Upper lobe of left lung (tissue), 6 donors: Measurements from ENCODE around the gene PCGF3. TPM values are rescaled to one million over a fixed set of nuclear protein-coding genes. Genes with fewer than 3 reads are reported as not detected.
"Not testable (repeated sequence)": the region's sequence is repeated elsewhere in the genome, so short reads cannot be mapped to it uniquely, and the experiment has no call there.

ENCODE experiments used
- ATAC-seq, 2 donors: fragments of 200-7000 bp; cut with Tn5 transposase; one replicate each; pipeline ENCODE4 v1.9.1; 2022; ENCODE audit warnings: mild to moderate bottlenecking in 2 of 2, moderate library complexity in 2 of 2; ENCODE audit not compliant: low FRiP score in 2 of 2
- DNase-seq, 2 donors: peaks; one replicate each; pipeline ENCODE4 v3.0.0-alpha.2; 2019 to 2020
- H3K27ac ChIP-seq, 4 donors: fragments of 200-600 bp; sonication (generic); one replicate each; pipeline ENCODE4 v1.5.1; 2016 to 2019
- H3K27me3 ChIP-seq, 4 donors: fragments of 200-600 bp; sonication (generic); one replicate each; pipeline ENCODE4 v1.5.1; 2017 to 2019
- H3K36me3 ChIP-seq, 4 donors: fragments of 200-600 bp; sonication (generic); one replicate each; pipeline ENCODE4 v1.5.1; 2016 to 2019
- H3K4me1 ChIP-seq, 4 donors: fragments of 200-600 bp; sonication (generic); one replicate each; pipeline ENCODE4 v1.5.1; 2018 to 2019
- H3K4me3 ChIP-seq, 4 donors: fragments of 200-600 bp; sonication (generic); one replicate each; pipeline ENCODE4 v1.5.1; 2017 to 2019; ENCODE audit warnings: mild to moderate bottlenecking in 2 of 4, moderate library complexity in 1 of 4
- H3K9me3 ChIP-seq, 4 donors: fragments of 200-600 bp; sonication (generic); one replicate each; pipeline ENCODE4 v1.5.1; 2018 to 2019
- EP300 ChIP-seq, 4 donors: sonication (generic); formaldehyde crosslinking; IDR thresholded peaks; one replicate each; pipeline ENCODE4 v1.5.1; 2017; ENCODE audit warnings: antibody characterized with exemption in 4 of 4, control low read depth in 2 of 4
- POLR2A ChIP-seq, 4 donors: fragments of 450-650 bp; IDR thresholded peaks; one replicate each; pipeline ENCODE4 v1.5.1; 2016 to 2017; ENCODE audit warnings: antibody characterized with exemption in 4 of 4, mild to moderate bottlenecking in 2 of 4
- POLR2AphosphoS5 ChIP-seq, 2 donors: sonication (generic); formaldehyde crosslinking; IDR thresholded peaks; one replicate each; pipeline ENCODE4 v1.5.1; 2017; ENCODE audit warnings: antibody characterized with exemption in 2 of 2
- WGBS, 2 donors: methylation state at CpG; one replicate each; pipeline ENCODE4 v1.1.5; 2017 to 2018; 5-methylcytosine and 5-hydroxymethylcytosine counted together
- total RNA-seq, 6 donors: library from RNA; depleted of rRNA in 4 of 6; stranded (reverse); fragments of >200 nt in 4 of 6; gene quantifications; one replicate each; pipeline versions ENCODE4 v1.1.0 to v1.2.1, GENCODE V29; 2016 to 2021
- TF ChIP-seq, protein P1 (sequence below), 6 experiments: fragments of 450-650 bp in 4 of 6; fragments of 200-600 bp in 2 of 6; sonication (generic) in 2 of 6; IDR thresholded peaks; one replicate each; pipeline ENCODE4 v1.5.1; 2016 to 2019; ENCODE audit warnings: antibody characterized with exemption in 6 of 6
- donor health status: DM: no; HTN: no; CAD: no; lungs with moderate emphysema.
- donor health status: DM: no; HTN: yes; CAD: no; lungs with severe emphysema.

The PCGF3 gene
- total RNA-seq, 6 donors from 2014 or later, result 36.4 to 150 (median 41.0) TPM

DNA sequence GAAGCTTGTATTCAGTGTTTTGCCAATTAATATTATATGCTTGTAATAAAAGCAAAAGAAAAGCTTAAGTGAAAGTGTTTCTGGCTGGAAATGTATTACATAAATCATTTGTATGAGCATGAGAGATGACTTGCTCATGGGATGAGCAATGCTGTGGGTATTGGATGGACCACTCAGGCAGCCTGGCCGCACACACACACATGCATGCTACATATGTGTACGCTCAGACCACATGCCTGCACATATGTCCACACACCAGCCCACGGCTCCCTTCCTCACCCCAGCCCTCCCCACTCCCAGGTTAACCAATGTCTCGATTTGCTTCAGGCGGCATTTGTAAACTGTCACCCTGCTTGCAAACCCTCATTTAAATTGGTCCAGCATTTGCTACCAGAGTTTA lies 64.4 kb downstream of the PCGF3 start:
- Histone ChIP-seq H3K27ac (no peak overlapping the region), H3K4me1 (peaks cover 11 to 28% (median 16%) of the 10 kb centered on the region in 4 donors), H3K36me3 (peaks cover 15 to 94% (median 52%) of the 10 kb centered on the region in 4 donors), H3K27me3 (no peaks in the 10 kb centered on the region), H3K9me3 (no peaks in the 10 kb centered on the region), H3K4me3 (no peak overlapping the region)
- ATAC-seq (no peak), DNase-seq (no peak)
- 92 to 95% methylated on average over 5 of the region's 5 CpGs for WGBS, 2 donors
- TF ChIP-seq POLR2AphosphoS5 (IDR thresholded peaks at IDR 0.05), result no peak
- no peak for TF ChIP-seq EP300 (IDR thresholded peaks at IDR 0.05)
- no peak for TF ChIP-seq POLR2A (IDR thresholded peaks at IDR 0.05)
- TF ChIP-seq, protein P1, sequence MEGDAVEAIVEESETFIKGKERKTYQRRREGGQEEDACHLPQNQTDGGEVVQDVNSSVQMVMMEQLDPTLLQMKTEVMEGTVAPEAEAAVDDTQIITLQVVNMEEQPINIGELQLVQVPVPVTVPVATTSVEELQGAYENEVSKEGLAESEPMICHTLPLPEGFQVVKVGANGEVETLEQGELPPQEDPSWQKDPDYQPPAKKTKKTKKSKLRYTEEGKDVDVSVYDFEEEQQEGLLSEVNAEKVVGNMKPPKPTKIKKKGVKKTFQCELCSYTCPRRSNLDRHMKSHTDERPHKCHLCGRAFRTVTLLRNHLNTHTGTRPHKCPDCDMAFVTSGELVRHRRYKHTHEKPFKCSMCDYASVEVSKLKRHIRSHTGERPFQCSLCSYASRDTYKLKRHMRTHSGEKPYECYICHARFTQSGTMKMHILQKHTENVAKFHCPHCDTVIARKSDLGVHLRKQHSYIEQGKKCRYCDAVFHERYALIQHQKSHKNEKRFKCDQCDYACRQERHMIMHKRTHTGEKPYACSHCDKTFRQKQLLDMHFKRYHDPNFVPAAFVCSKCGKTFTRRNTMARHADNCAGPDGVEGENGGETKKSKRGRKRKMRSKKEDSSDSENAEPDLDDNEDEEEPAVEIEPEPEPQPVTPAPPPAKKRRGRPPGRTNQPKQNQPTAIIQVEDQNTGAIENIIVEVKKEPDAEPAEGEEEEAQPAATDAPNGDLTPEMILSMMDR (IDR thresholded peaks at IDR 0.05), result no peak

DNA sequence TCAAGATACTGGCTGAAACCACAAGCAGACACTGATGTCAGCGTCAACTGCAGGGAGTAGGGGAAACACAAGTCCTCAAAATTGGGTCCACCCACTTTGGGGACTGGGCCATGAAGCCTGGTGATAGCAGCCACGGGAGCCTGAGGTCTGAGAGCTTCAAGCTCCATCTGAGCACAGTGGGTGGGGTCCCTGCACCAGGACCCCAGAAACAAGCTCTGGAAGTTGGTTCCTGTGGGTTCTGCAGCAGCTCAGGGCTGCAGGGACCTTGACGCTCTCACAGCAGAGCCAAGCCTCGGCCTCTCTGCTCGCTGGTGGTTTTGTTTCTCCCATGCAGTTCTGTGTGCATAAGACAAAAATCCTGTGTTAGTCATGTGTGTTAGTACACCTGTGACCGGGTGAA lies 65.8 kb downstream of the PCGF3 start:
- ATAC-seq (peak in 1 of 2 donors; percentile 15), DNase-seq (no peak)
- Histone ChIP-seq H3K4me3 (no peak overlapping the region), H3K9me3 (no peaks in the 10 kb centered on the region), H3K4me1 (peaks cover 15 to 36% (median 18%) of the 10 kb centered on the region in 4 donors), H3K27ac (no peak overlapping the region), H3K36me3 (peaks cover 13 to 94% (median 54%) of the 10 kb centered on the region in 4 donors), H3K27me3 (no peaks in the 10 kb centered on the region)
- TF ChIP-seq, protein P1 (IDR thresholded peaks at IDR 0.05), result no peak
- no peak for TF ChIP-seq EP300 (IDR thresholded peaks at IDR 0.05)
- no peak for TF ChIP-seq POLR2A (IDR thresholded peaks at IDR 0.05)
- no peak for TF ChIP-seq POLR2AphosphoS5 (IDR thresholded peaks at IDR 0.05)
- WGBS, 2 donors, result 66 to 76% methylated on average over 3 to 6 of the region's 6 CpGs

DNA sequence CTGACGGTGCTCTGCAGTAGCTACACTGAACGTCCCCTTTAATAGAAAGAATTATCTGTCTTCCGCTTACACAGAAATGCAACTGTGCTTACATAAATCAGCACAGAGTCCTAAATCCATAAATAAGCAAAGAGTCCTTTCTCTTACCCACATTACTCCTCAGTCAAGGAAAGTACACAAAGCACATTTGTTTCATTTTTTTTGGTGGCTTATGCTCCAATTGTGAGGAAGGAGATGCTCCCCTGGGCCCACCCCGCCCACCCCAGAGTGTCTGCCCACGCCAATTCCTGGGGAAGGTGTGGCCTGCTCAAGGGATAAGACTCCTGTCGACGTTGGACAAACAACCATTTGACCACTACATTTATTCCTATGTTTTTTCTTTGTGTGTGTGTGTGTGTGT lies 66.5 kb downstream of the PCGF3 start:
- peak; percentile 15 to 72 for ATAC-seq
- Histone ChIP-seq H3K4me1 (peaks cover 15 to 39% (median 19%) of the 10 kb centered on the region in 4 donors), H3K27ac (no peak overlapping the region), H3K27me3 (no peaks in the 10 kb centered on the region), H3K9me3 (no peaks in the 10 kb centered on the region), H3K36me3 (peaks cover 7 to 94% (median 50%) of the 10 kb centered on the region in 4 donors), H3K4me3 (no peak overlapping the region)
- no peak for DNase-seq
- TF ChIP-seq POLR2A (IDR thresholded peaks at IDR 0.05), result no peak
- TF ChIP-seq EP300 (IDR thresholded peaks at IDR 0.05), result no peak
- 66 to 72% methylated on average over 7 of the region's 7 CpGs for WGBS, 2 donors

DNA sequence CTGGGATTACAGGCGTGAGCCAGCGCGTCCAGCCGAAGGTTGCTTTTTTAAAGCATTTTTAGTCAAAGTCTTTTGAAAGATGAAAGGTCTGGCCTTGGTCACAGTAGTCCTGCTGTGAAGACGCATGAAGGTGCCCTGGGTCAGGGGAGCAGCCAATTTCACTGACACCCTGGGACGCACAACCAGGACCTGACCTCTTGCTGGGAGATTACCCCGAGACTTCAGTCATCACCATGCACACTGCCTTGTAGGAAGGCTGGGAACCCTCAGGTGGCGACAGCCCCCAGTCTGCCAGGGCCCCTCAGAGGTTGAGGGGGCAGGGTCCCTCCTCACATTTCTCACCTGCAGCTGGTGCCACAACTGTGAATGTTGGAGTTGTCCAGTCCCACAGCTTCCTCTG lies 67.1 kb downstream of the PCGF3 start:
- TF ChIP-seq EP300 (IDR thresholded peaks at IDR 0.05) (no peak), POLR2A (IDR thresholded peaks at IDR 0.05) (no peak), POLR2AphosphoS5 (IDR thresholded peaks at IDR 0.05) (no peak)
- TF ChIP-seq, protein P1 (IDR thresholded peaks at IDR 0.05), result no peak
- peaks cover 7 to 94% (median 45%) of the 10 kb centered on the region in 4 donors for H3K36me3 ChIP-seq
- ATAC-seq, result no peak
- H3K4me1 ChIP-seq, result peaks cover 15 to 39% (median 21%) of the 10 kb centered on the region in 4 donors
- no peak overlapping the region for H3K4me3 ChIP-seq
- no peaks in the 10 kb centered on the region for H3K27me3 ChIP-seq
- no peaks in the 10 kb centered on the region for H3K9me3 ChIP-seq
- 87 to 100% methylated on average over 6 to 8 of the region's 8 CpGs for WGBS, 2 donors
- H3K27ac ChIP-seq, result no peak overlapping the region
- no peak for DNase-seq

DNA sequence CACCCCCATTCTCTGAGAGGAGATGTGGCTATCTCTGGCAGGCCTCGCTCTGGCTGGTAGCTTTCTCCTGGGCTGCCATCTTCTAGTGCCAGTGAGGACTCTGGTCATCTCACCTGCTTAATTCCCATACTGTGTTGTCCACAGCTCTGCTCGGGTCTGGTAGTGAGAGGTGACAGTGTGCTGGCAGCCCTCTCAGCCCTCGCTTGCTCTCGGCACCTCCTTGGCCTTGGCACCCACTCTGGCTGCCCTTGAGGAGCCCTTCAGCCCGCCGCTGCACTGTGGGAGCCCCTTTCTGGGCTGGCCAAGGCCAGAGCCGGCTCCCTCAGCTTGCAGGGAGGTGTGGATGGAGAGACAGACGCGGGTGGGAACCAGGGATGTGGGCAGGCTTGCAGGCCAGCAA lies 67.6 kb downstream of the PCGF3 start:
- DNase-seq, result no peak
- peaks cover 15 to 39% (median 21%) of the 10 kb centered on the region in 4 donors for H3K4me1 ChIP-seq
- no peaks in the 10 kb centered on the region for H3K9me3 ChIP-seq
- H3K36me3 ChIP-seq, result peaks cover 7 to 94% (median 42%) of the 10 kb centered on the region in 4 donors
- ATAC-seq, result no peak
- H3K27me3 ChIP-seq, result no peaks in the 10 kb centered on the region
- 71 to 86% methylated on average over 9 of the region's 9 CpGs for WGBS, 2 donors
- no peak overlapping the region for H3K4me3 ChIP-seq
- TF ChIP-seq, protein P1 (IDR thresholded peaks at IDR 0.05), result no peak
- no peak for TF ChIP-seq POLR2A (IDR thresholded peaks at IDR 0.05)
- TF ChIP-seq EP300 (IDR thresholded peaks at IDR 0.05), result no peak
- no peak for TF ChIP-seq POLR2AphosphoS5 (IDR thresholded peaks at IDR 0.05)
- H3K27ac ChIP-seq, result no peak overlapping the region

DNA sequence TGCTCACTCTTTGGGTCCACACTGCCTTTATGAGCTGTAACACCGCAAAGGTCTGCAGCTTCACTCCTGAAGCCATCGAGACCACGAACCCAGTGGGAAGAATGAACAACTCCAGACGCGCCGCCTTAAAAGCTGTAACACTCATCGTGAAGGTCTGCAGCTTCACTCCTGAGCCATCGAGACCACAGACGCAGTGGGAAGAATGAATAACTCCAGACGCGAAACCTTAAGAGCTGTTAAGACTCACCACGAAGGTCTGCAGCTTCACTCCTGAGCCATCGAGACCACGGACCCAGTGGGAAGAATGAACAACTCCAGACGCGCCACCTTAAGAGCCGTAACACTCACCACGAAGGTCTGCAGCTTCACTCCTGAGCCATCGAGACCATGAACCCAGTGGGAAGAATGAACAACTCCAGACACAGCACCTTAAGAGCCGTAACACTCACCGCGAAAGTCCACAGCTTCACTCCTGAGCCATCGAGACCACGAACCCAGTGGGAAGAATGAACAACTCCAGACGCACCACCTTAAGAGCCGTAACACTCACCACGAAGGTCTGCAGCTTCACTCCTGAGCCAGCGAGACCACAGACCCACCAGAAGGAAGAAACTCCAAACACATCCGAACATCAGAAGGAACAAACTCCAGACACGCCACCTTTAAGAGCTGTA lies 68.9 kb downstream of the PCGF3 start:
- Histone ChIP-seq H3K36me3 (peaks cover 10 to 94% (median 41%) of the 10 kb centered on the region in 4 donors), H3K4me1 (peaks cover 15 to 49% (median 25%) of the 10 kb centered on the region in 4 donors)
- not testable (repeated sequence) for H3K27ac ChIP-seq, H3K9me3 ChIP-seq, ATAC-seq, H3K27me3 ChIP-seq, DNase-seq, H3K4me3 ChIP-seq
- 94 to 96% methylated on average over 29 to 30 of the region's 30 CpGs for WGBS, 2 donors

DNA sequence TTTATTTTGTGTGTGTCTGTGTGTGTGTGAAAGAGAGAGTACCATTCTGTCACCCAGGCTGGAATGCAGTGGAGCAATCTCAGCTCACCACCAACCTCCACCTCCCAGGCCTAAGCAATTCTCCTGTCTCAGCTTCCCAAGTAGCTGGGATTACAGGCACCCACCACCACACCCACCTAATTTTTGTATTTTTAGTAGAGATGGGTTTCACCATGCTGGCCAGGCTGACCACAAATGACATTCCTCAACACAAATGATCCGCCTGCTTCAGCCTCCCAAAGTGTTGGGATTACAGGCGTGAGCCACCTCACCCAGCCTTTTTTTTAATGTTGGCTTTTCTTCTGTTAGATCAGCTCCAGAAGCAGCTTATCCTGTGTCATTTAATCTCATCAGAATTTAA lies 69.9 kb downstream of the PCGF3 start:
- not testable (repeated sequence) for DNase-seq, H3K4me3 ChIP-seq, ATAC-seq, H3K27me3 ChIP-seq, H3K27ac ChIP-seq, H3K9me3 ChIP-seq
- Histone ChIP-seq H3K36me3 (peaks cover 10 to 92% (median 35%) of the 10 kb centered on the region in 4 donors), H3K4me1 (peaks cover 21 to 59% (median 33%) of the 10 kb centered on the region in 4 donors)
- 95 to 98% methylated on average over 2 of the region's 2 CpGs for WGBS, 2 donors
